Calu3 (cell line): ENCODE results near the gene CWC22. TPM values are rescaled to one million over a fixed set of nuclear protein-coding genes. Genes with fewer than 3 reads are reported as not detected.

Experiments
- BruUV-seq: library from RNA; stranded (reverse); fragments of 400-500 nt; replicated peaks from 2 replicates; lab custom pipeline; 2021; lab: Mats Ljungman, UMichigan
- CTCF ChIA-PET: fragments of 300-600 bp; sonication (Branson Sonifier 250); formaldehyde crosslinking; loops from one replicate; lab custom pipeline; 2022; ENCODE audit warnings: antibody characterized with exemption; lab: Charles Lee
- DNase-seq: peaks from one replicate; pipeline ENCODE4 v3.0.0; 2022
- H3K27ac Mint-ChIP-seq: one replicate; pipeline ENCODE4 v1.8.0; 2022; ENCODE audit warnings: mixed read lengths; ENCODE audit not compliant: unreplicated experiment
- H3K27me3 Mint-ChIP-seq: one replicate; pipeline ENCODE4 v1.8.0; 2022; ENCODE audit warnings: mixed read lengths; ENCODE audit not compliant: unreplicated experiment
- H3K36me3 Mint-ChIP-seq: one replicate; pipeline ENCODE4 v1.8.0; 2022; ENCODE audit warnings: mild to moderate bottlenecking, moderate library complexity, mixed read lengths; ENCODE audit not compliant: insufficient read depth, unreplicated experiment
- H3K4me1 Mint-ChIP-seq: one replicate; pipeline ENCODE4 v1.8.0; 2022; ENCODE audit warnings: mild to moderate bottlenecking, low read depth, mixed read lengths; ENCODE audit not compliant: unreplicated experiment
- H3K4me3 Mint-ChIP-seq: one replicate; pipeline ENCODE4 v1.8.0; 2022; ENCODE audit warnings: mild to moderate bottlenecking, low read depth, moderate library complexity, mixed read lengths; ENCODE audit not compliant: unreplicated experiment
- H3K9me3 Mint-ChIP-seq: one replicate; pipeline ENCODE4 v1.8.0; 2022; ENCODE audit warnings: low read depth, mixed read lengths; ENCODE audit not compliant: unreplicated experiment
- intact Hi-C: fragments of 100-400 bp; cut with micrococcal nuclease; formaldehyde crosslinking; loops from one replicate; pipeline ENCODE4 v1.10.0; 2022; ENCODE audit not compliant: unreplicated experiment
- total RNA-seq: library from RNA; stranded (reverse); gene quantifications from 2 replicates; pipeline ENCODE4 v1.2.3, GENCODE V29; 2022
- TF ChIP-seq, protein P1 (sequence below): fragments of 200-600 bp; IDR thresholded peaks from one replicate; pipeline ENCODE4 v1.8.0; 2022; ENCODE audit warnings: antibody characterized with exemption; ENCODE audit not compliant: unreplicated experiment

Gene CWC22
- total RNA-seq, 1 experiment from 2014 or later, result 20.5 TPM

- no peaks in the 10 kb centered on the region for H3K27me3 Mint-ChIP-seq
- CTCF ChIA-PET, result interaction anchor here (0.5 kb wide), 1 partner anchor 41 kb away, joined by 8 read pairs; no protein-coding TSS in a partner anchor
Observed at GRCh38 chr2:180038997-180039396, 31.9 kb upstream of the CWC22 start.

GRCh38 chr2:180033993-180034894, 27.1 kb upstream of the CWC22 start:
- Mint-ChIP-seq H3K27me3 (no peaks in the 10 kb centered on the region), H3K27ac (no peak overlapping the region), H3K4me1 (no peaks in the 10 kb centered on the region), H3K9me3 (peaks cover 9% of the 10 kb centered on the region), H3K4me3 (no peak overlapping the region), H3K36me3 (no peaks in the 10 kb centered on the region)
- no TSS peak for BruUV-seq
- TF ChIP-seq, protein P1, sequence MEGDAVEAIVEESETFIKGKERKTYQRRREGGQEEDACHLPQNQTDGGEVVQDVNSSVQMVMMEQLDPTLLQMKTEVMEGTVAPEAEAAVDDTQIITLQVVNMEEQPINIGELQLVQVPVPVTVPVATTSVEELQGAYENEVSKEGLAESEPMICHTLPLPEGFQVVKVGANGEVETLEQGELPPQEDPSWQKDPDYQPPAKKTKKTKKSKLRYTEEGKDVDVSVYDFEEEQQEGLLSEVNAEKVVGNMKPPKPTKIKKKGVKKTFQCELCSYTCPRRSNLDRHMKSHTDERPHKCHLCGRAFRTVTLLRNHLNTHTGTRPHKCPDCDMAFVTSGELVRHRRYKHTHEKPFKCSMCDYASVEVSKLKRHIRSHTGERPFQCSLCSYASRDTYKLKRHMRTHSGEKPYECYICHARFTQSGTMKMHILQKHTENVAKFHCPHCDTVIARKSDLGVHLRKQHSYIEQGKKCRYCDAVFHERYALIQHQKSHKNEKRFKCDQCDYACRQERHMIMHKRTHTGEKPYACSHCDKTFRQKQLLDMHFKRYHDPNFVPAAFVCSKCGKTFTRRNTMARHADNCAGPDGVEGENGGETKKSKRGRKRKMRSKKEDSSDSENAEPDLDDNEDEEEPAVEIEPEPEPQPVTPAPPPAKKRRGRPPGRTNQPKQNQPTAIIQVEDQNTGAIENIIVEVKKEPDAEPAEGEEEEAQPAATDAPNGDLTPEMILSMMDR, result no peak
- intact Hi-C loops, result no loop called here
- peak; percentile 13 for DNase-seq
- CTCF ChIA-PET, result no interaction called here

More at GRCh38 chr2:180038997-180039396, 31.9 kb upstream of the CWC22 start:
- Mint-ChIP-seq H3K27ac (no peak overlapping the region), H3K4me3 (no peak overlapping the region), H3K4me1 (no peaks in the 10 kb centered on the region), H3K36me3 (no peaks in the 10 kb centered on the region), H3K9me3 (no peaks in the 10 kb centered on the region)
- TF ChIP-seq, protein P1, result no peak
- no peak for DNase-seq
- intact Hi-C loops, result no loop called here
- BruUV-seq, result no TSS peak

GRCh38 chr2:180029575-180029974, 22.5 kb upstream of the CWC22 start:
- Mint-ChIP-seq H3K36me3 (no peaks in the 10 kb centered on the region), H3K27ac (no peak overlapping the region), H3K4me3 (no peak overlapping the region), H3K4me1 (no peaks in the 10 kb centered on the region), H3K9me3 (peaks cover 13% of the 10 kb centered on the region), H3K27me3 (no peaks in the 10 kb centered on the region)
- BruUV-seq, result no TSS peak
- intact Hi-C loops, result no loop called here
- TF ChIP-seq, protein P1, result no peak
- no peak for DNase-seq
- CTCF ChIA-PET, result no interaction called here

DNA sequence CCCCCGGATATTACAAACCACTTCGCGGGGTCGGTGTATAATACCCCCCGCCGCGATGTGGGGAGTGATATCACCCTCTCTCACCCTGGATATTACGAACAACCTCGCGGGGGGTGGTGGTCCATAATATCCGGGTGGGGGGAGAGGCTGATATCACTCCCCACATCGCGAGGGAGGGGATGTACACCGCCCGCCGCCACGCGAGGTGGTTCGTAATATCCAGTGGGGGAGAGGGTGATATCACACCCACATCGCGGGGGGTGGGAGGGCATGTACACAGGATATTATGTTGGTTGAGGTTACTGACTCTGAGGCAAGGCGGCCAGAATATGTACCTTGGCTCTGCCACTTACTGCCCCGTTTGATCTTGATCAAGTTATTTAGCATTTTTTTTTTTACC, 14.8 kb upstream of the CWC22 start:
- CTCF ChIA-PET, result no interaction called here
- no peaks in the 10 kb centered on the region for H3K36me3 Mint-ChIP-seq
- H3K4me3 Mint-ChIP-seq, result no peak overlapping the region
- no peaks in the 10 kb centered on the region for H3K9me3 Mint-ChIP-seq
- no peak for DNase-seq
- intact Hi-C loops, result no loop called here
- H3K4me1 Mint-ChIP-seq, result no peaks in the 10 kb centered on the region
- H3K27ac Mint-ChIP-seq, result no peak overlapping the region
- H3K27me3 Mint-ChIP-seq, result no peaks in the 10 kb centered on the region
- BruUV-seq, result no TSS peak
- TF ChIP-seq, protein P1, result no peak
